ENCODE results near the gene GGA3.
A peak's percentile ranks its signal among the peaks of the same experiment; 100 is the strongest.
"Not testable (repeated sequence)": the region's sequence is repeated elsewhere in the genome, so short reads cannot be mapped to it uniquely, and the experiment has no call there.

GGA3 gene

GRCh38 chr17:75261336-75262111, at the start of gene GGA3, which contains the start of gene MRPS7:
Gene GGA3, minus strand, starts transcription at chr17:75261606. Its CDS starts 19 bp downstream, at chr17:75261587.
Gene MRPS7, plus strand, starts transcription at chr17:75261879. Its CDS starts 22 bp downstream, at chr17:75261901.
- H3K9ac ChIP-seq (ENCODE audit: low read depth, low read length) = peak within 1 kb of the TSS; percentile 99
- peak within 1 kb of the TSS; percentile 100 for H3K4me3 ChIP-seq (ENCODE audit: low read depth, low read length)
- H3K27me3 ChIP-seq (ENCODE audit: control insufficient read depth, insufficient read depth, low read length) = no peaks in the 10 kb centered on the region
- peaks cover 13% of the 10 kb centered on the region for H3K4me1 ChIP-seq (ENCODE audit: control insufficient read depth, insufficient read depth, low read length)
- no peaks in the 10 kb centered on the region for H3K9me3 ChIP-seq (ENCODE audit: control insufficient read depth, insufficient read depth, low read length)
- peaks cover 24% of the 10 kb centered on the region for H3K36me3 ChIP-seq (ENCODE audit: control insufficient read depth, insufficient read depth, low read length)

GRCh38 chr17:75308732-75309629, 47.6 kb upstream of the GGA3 start:
- Histone ChIP-seq H3K9ac (ENCODE audit: low read depth, low read length) (peak overlapping the region; percentile 3), H3K9me3 (ENCODE audit: control insufficient read depth, insufficient read depth, low read length) (no peaks in the 10 kb centered on the region), H3K4me1 (ENCODE audit: control insufficient read depth, insufficient read depth, low read length) (no peaks in the 10 kb centered on the region), H3K4me3 (ENCODE audit: low read depth, low read length) (no peak overlapping the region), H3K36me3 (ENCODE audit: control insufficient read depth, insufficient read depth, low read length) (no peaks in the 10 kb centered on the region), H3K27me3 (ENCODE audit: control insufficient read depth, insufficient read depth, low read length) (no peaks in the 10 kb centered on the region)

- Histone ChIP-seq H3K27me3 (ENCODE audit: control insufficient read depth, insufficient read depth, low read length) (no peaks in the 10 kb centered on the region), H3K9ac (ENCODE audit: low read depth, low read length) (no peak overlapping the region), H3K9me3 (ENCODE audit: control insufficient read depth, insufficient read depth, low read length) (no peaks in the 10 kb centered on the region), H3K4me3 (ENCODE audit: low read depth, low read length) (no peak overlapping the region), H3K4me1 (ENCODE audit: control insufficient read depth, insufficient read depth, low read length) (no peaks in the 10 kb centered on the region), H3K36me3 (ENCODE audit: control insufficient read depth, insufficient read depth, low read length) (no peaks in the 10 kb centered on the region)
Measured at GRCh38 chr17:75307957-75308731, 46.7 kb upstream of the GGA3 start.

GRCh38 chr17:75301502-75302206, 40.2 kb upstream of the GGA3 start:
- Histone ChIP-seq H3K36me3 (ENCODE audit: control insufficient read depth, insufficient read depth, low read length) (no peaks in the 10 kb centered on the region), H3K9ac (ENCODE audit: low read depth, low read length) (no peak overlapping the region), H3K27me3 (ENCODE audit: control insufficient read depth, insufficient read depth, low read length) (no peaks in the 10 kb centered on the region), H3K9me3 (ENCODE audit: control insufficient read depth, insufficient read depth, low read length) (no peaks in the 10 kb centered on the region), H3K4me1 (ENCODE audit: control insufficient read depth, insufficient read depth, low read length) (no peaks in the 10 kb centered on the region), H3K4me3 (ENCODE audit: low read depth, low read length) (no peak overlapping the region)

GRCh38 chr17:75301049-75301448, 39.6 kb upstream of the GGA3 start:
- no peak overlapping the region for H3K9ac ChIP-seq (ENCODE audit: low read depth, low read length)
- H3K27me3 ChIP-seq (ENCODE audit: control insufficient read depth, insufficient read depth, low read length) = no peaks in the 10 kb centered on the region
- H3K4me1 ChIP-seq (ENCODE audit: control insufficient read depth, insufficient read depth, low read length) = no peaks in the 10 kb centered on the region
- no peaks in the 10 kb centered on the region for H3K9me3 ChIP-seq (ENCODE audit: control insufficient read depth, insufficient read depth, low read length)
- H3K36me3 ChIP-seq (ENCODE audit: control insufficient read depth, insufficient read depth, low read length) = no peaks in the 10 kb centered on the region
- H3K4me3 ChIP-seq (ENCODE audit: low read depth, low read length) = no peak overlapping the region

GRCh38 chr17:75300280-75300679, 38.9 kb upstream of the GGA3 start:
- Histone ChIP-seq H3K4me1 (ENCODE audit: control insufficient read depth, insufficient read depth, low read length) (no peaks in the 10 kb centered on the region), H3K27me3 (ENCODE audit: control insufficient read depth, insufficient read depth, low read length) (no peaks in the 10 kb centered on the region), H3K9ac (ENCODE audit: low read depth, low read length) (no peak overlapping the region), H3K36me3 (ENCODE audit: control insufficient read depth, insufficient read depth, low read length) (no peaks in the 10 kb centered on the region), H3K9me3 (ENCODE audit: control insufficient read depth, insufficient read depth, low read length) (no peaks in the 10 kb centered on the region), H3K4me3 (ENCODE audit: low read depth, low read length) (no peak overlapping the region)

- H3K4me1 ChIP-seq (ENCODE audit: control insufficient read depth, insufficient read depth, low read length) = no peaks in the 10 kb centered on the region
- H3K4me3 ChIP-seq (ENCODE audit: low read depth, low read length) = no peak overlapping the region
- no peak overlapping the region for H3K9ac ChIP-seq (ENCODE audit: low read depth, low read length)
Measured at GRCh38 chr17:75295201-75296158, 34.1 kb upstream of the GGA3 start.

GRCh38 chr17:75292810-75293448, 31.5 kb upstream of the GGA3 start:
- not testable (repeated sequence) for H3K9me3 ChIP-seq (ENCODE audit: control insufficient read depth, insufficient read depth, low read length); H3K9ac ChIP-seq (ENCODE audit: low read depth, low read length); H3K4me1 ChIP-seq (ENCODE audit: control insufficient read depth, insufficient read depth, low read length); H3K4me3 ChIP-seq (ENCODE audit: low read depth, low read length); H3K36me3 ChIP-seq (ENCODE audit: control insufficient read depth, insufficient read depth, low read length); H3K27me3 ChIP-seq (ENCODE audit: control insufficient read depth, insufficient read depth, low read length)

More at GRCh38 chr17:75295201-75296158, 34.1 kb upstream of the GGA3 start:
- no peaks in the 10 kb centered on the region for H3K9me3 ChIP-seq (ENCODE audit: control insufficient read depth, insufficient read depth, low read length)
- H3K36me3 ChIP-seq (ENCODE audit: control insufficient read depth, insufficient read depth, low read length) = no peaks in the 10 kb centered on the region
- H3K27me3 ChIP-seq (ENCODE audit: control insufficient read depth, insufficient read depth, low read length) = no peaks in the 10 kb centered on the region

GRCh38 chr17:75289832-75290337, 28.5 kb upstream of the GGA3 start:
- H3K36me3 ChIP-seq (ENCODE audit: control insufficient read depth, insufficient read depth, low read length) = peaks cover 9% of the 10 kb centered on the region
- H3K9me3 ChIP-seq (ENCODE audit: control insufficient read depth, insufficient read depth, low read length) = no peaks in the 10 kb centered on the region
- H3K4me1 ChIP-seq (ENCODE audit: control insufficient read depth, insufficient read depth, low read length) = no peaks in the 10 kb centered on the region
- no peaks in the 10 kb centered on the region for H3K27me3 ChIP-seq (ENCODE audit: control insufficient read depth, insufficient read depth, low read length)
- H3K9ac ChIP-seq (ENCODE audit: low read depth, low read length) = peak overlapping the region; percentile 76
- peak overlapping the region; percentile 65 for H3K4me3 ChIP-seq (ENCODE audit: low read depth, low read length)

All from iPS-15b (cell line).